OCI-LY7 (cell line): Measurements from ENCODE around the gene ACSM3.

Source experiments
- EZH2phosphoT487 ChIP-seq: fragments of 200-600 bp; sonication (generic); IDR thresholded peaks from 2 replicates; pipeline ENCODE4 v1.6.1; 2018; ENCODE audit warnings: low read depth, borderline replicate concordance, mild to moderate bottlenecking, mixed run types, antibody characterized with exemption, low read length, moderate library complexity, mixed read lengths
- TF ChIP-seq, protein P1 (sequence below): fragments of 200-600 bp; sonication (generic); conservative IDR thresholded peaks from 2 replicates; pipeline ENCODE4 v1.5.1; 2014; ENCODE audit warnings: mild to moderate bottlenecking, antibody characterized with exemption, low read length, moderate library complexity, mixed read lengths

DNA sequence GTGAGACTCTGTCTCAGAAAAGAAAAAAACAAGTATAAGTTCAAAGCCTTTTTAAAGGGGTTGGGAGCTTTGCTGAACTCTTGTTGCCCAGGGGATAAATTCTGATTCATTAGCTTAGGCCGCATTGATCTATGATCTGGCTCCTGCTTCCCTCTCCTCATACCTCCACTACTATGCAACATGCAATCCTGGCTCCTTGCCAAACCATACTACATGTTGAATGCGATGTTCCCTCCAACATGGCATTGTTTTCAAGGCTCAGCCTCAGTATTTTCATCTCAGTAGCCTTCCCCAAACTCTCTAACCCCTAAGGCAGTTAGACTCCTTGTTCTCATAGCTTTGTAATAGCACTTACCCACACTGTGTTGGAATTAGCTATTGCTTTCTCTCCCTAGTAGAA is 48.7 kb downstream of the ACSM3 start:
- TF ChIP-seq, protein P1, sequence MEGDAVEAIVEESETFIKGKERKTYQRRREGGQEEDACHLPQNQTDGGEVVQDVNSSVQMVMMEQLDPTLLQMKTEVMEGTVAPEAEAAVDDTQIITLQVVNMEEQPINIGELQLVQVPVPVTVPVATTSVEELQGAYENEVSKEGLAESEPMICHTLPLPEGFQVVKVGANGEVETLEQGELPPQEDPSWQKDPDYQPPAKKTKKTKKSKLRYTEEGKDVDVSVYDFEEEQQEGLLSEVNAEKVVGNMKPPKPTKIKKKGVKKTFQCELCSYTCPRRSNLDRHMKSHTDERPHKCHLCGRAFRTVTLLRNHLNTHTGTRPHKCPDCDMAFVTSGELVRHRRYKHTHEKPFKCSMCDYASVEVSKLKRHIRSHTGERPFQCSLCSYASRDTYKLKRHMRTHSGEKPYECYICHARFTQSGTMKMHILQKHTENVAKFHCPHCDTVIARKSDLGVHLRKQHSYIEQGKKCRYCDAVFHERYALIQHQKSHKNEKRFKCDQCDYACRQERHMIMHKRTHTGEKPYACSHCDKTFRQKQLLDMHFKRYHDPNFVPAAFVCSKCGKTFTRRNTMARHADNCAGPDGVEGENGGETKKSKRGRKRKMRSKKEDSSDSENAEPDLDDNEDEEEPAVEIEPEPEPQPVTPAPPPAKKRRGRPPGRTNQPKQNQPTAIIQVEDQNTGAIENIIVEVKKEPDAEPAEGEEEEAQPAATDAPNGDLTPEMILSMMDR = no peak
- TF ChIP-seq EZH2phosphoT487 = no peak
